MV-4-11 (cell line): ENCODE results near the gene PITPNM3.
A peak's percentile ranks its signal among the peaks of the same experiment; 100 is the strongest.

Experiments
- DNase-seq: peaks from one replicate; lab custom pipeline; 2025; lab: John Stamatoyannopoulos, UW

Gene PITPNM3

DNA sequence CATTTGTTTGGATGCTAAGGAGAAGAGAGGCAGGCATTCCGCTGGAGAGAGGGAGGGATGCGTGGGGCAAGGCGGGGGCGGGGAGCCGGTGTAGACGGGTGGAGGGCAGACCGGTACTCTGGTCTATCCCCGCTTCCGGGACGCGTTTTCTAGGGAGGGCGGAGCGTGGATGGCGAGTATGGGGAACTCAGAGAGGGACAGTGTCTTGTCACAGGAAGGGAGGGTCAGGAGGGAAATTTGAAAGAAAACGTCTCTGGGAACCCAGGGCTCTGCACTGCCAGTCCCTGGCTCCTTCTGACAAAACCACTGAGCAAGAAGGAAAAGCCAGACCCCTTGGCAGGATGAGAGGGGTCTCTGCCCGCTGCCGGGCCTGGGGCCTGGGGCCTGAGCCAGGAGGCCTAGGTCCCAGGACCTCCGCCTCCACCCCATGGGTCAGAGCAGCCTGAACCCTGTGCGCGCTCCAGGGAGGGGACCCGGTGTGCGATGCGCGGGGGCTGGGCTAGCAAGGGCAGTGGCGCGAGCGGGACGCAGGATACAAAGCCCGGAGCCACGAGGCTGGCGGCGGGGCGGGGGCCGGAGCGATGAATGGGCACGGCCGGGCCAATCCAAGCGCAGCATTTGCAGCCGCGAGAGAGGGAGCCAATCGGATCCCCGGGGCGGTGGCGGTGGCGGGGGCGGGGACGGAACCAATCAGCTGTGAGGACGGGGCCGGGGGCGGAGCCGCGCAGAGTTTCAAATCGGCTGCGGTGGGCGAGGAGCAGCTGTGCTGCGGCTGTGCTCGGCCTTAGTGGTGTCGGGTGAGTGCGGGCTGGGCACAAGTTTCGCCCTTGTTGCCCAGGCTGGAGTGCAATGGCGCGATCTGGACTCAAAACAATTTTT is 112.4 kb downstream of the PITPNM3 start, which contains the start of gene PIMREG:
Gene PIMREG, plus strand, starts transcription at position 764 of the 879 bp plus-strand sequence. CDS start 656 bp downstream, outside the sequence.
- DNase-seq: peak; percentile 90

DNA sequence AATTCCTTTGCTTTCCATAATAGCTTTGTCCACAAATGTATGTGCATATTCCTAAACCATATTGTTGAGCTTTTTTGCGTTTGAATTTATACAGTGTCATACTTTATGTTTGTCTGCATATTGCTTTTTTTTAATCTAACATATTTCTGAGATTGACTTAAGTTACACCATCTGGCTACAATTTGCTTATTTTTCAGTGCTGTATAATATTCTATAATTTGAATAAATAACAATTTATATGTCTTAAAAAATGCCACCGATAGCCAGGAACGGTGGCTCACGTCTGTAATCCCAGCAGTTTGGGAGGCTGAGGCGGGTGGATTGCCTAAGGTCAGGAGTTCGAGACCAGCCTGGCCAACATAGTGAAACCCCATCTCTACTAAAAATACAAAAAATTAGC is 113.6 kb downstream of the PITPNM3 start:
- DNase-seq: no peak

DNA sequence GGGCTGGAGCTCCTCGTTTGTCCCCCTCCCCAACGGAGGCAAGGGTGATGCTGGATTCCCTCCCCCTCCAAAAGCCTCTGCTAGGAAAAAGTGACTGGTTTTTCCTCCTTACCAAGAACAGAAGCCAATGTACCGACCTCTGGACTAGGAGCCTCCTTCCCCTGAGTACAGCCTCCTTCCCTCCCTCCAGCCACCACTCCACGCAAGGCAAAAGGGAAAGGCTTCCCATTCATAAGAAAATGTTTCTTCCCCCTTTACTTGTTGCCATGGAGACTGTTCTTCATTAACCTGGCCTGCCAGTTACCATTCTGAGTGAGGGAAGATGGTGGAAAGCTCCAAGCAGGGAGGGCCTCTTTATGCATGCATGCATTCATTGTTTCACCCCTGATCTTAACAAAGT is 116.4 kb downstream of the PITPNM3 start:
- no peak for DNase-seq

DNA sequence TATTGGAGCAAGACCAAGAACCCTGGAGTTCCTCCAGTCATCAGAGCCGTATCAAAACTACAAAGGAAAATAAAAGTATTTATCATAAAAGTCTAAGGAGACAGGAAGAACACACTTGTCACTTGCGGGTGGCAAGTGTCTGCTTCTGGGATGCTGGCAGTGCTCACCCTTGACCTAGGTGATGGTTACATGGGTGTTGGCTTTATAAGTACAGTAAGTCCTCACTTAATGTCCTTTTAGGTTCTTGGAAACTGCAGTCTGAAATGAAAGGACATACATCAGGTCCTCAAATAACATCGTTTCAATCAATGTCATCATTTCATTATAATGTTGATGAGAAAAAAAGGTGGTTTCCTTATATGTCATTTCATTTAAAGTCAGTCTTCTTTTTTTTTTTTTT is 118.4 kb downstream of the PITPNM3 start:
- DNase-seq: no peak

DNA sequence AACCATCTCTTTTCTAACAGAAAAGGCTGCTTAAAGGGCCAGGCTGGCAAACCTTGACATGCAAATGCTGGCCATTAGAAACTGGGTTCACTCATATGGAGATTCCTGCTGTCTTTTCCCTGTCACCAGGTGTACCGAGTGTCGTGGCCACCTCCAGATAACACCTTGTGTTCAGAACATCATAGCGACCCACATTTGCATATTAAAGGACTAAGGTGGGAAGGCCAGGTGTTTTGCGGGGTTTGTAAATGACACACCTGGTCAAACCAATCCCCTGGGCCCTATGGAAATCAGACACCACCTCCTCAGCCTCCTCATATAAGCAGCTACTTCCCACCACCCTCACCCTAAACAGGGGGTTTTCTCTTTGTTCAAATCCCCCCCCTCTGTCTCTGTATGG is 118.9 kb downstream of the PITPNM3 start:
- DNase-seq: no peak

DNA sequence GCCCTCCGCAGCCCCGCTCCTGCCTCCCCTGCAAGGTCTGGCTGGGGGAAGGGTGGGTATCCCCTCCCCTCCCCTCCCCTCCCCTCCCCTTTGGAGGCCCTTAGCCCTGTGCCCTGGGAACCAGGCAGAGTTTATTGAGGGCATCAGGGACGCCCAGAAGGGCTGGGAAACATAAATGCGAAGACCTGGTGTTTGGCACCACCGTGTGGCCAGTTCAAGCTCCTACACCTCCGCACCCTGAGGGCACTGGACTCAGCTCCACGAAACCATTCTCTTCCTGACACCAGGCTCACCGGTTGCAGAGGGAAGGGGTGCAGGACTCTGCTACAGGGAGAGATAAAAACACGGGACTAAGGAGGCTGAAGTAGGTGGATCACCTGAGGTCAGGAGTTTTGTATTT is 120.4 kb downstream of the PITPNM3 start:
- DNase-seq: peak; percentile 62

DNA sequence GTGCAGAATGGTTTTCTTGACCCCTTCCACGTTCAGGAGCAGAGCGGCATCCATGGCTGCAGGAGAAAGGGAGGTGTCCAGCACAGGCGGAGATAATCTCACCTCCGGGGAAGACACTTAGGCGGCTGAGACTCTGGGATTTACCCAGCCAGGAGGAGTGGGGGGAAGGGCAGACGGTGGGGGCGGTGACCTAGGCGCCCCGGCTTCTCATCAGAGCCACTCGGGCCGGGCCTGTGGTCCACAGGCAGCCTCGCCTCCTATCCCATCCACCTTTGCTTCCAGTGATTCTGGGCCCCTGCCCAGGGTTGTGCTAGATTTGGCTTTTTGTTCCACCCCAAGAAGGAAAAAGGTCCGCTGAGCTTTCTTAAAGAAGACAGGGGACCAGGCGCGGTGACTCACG is 121.3 kb downstream of the PITPNM3 start, which contains the start of gene AIPL1:
Gene AIPL1, minus strand, starts transcription at position 71 of the 400 bp plus-strand sequence. Its CDS starts 17 bp downstream, at position 54.
- no peak for DNase-seq

DNA sequence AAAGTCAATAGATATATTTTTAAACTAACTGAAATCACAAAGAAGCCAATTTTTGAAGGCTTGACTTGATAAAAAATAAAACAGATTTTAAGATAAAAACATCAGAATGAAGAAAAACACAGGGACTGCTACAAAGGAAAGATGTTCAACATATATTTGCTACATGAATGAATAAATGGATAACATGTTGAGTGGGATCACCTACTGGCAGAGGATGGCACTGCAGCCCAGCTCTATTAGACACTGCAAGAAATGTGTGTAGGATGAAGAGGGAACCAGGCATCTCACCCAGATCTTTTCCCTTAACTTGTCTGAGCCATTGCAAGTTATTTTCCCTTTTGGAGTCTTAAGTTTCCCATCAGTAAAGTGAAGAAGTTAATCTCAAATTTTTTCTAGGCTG is 125.6 kb downstream of the PITPNM3 start:
- peak; percentile 8 for DNase-seq

DNA sequence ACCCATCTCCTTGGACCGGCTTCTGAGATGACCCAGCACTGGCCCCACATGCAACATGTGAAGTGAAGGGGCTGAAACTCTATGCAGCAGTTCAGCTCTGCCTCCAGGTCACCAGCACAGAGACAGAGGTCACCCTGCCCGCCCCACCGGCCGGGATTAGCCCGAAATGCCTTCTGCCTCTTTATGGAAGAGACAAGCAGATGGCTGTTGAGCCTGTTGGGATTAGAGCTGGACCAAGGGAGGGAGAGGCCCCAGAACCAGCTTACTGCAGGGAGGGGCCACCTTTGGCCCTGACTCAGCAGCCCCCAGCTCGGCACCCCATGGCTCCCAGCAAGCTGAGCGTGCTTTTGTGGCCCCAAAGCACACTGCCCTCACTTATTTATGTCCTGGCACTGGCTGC is 127.1 kb downstream of the PITPNM3 start:
- no peak for DNase-seq

DNA sequence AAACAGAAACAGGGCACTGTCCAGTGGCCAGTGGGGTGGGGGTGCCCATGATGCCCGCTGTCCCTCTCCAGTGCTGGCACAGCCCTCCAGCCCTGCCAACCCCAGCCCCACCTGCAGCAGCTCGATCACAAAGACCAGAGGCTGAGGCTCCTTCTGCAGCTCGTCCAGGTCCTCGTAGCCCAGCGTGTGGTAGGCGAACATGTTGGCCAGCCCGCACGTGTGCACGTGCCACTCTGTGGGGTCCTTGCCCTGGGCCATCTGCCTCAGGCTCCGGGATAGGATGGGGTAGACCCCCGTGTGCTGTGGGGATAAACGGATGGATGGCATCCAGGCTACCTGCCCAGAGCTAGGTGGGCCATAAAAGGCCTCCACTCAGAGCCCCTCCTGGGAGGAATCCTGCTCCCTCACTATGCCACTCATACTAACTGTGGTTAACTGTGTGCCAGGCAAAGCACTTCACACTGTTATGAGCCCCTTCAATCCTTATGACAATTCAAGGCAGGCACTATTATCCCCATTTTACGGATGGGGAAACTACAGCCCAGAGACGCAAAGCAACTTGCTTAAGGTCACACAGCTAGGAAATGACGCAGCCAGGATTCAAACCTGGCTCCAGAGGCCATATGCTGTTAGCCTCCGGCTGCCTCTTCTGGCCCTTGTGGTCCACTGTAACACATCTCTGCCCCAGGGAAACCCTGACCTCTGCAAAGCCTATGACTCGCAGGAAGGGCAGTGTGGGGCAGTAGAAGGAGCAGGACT is 128.0 kb downstream of the PITPNM3 start:
- DNase-seq: no peak

DNA sequence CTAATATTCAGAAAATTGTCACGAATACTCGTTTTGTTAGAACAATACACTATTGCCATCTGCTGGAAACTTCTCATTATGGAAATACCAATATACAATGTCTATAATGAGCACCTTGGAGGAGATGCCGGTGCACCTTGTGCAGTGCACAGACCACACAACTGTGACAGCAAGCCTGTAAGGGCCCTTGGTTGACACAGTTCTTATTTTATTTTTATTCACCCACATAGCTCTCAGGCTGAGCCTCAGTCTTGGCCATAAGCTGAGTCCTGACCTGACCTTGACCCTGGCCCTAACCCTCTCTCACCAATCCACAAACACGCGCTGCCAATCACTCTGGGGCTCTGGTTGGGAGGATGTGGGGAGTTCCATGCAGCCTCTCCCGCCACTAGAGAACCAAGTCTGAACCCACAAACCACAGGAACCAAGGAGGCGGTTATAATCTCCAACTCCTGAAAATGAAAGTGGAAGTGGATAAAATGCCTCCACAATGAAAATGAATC is 129.0 kb downstream of the PITPNM3 start:
- DNase-seq: peak; percentile 98

DNA sequence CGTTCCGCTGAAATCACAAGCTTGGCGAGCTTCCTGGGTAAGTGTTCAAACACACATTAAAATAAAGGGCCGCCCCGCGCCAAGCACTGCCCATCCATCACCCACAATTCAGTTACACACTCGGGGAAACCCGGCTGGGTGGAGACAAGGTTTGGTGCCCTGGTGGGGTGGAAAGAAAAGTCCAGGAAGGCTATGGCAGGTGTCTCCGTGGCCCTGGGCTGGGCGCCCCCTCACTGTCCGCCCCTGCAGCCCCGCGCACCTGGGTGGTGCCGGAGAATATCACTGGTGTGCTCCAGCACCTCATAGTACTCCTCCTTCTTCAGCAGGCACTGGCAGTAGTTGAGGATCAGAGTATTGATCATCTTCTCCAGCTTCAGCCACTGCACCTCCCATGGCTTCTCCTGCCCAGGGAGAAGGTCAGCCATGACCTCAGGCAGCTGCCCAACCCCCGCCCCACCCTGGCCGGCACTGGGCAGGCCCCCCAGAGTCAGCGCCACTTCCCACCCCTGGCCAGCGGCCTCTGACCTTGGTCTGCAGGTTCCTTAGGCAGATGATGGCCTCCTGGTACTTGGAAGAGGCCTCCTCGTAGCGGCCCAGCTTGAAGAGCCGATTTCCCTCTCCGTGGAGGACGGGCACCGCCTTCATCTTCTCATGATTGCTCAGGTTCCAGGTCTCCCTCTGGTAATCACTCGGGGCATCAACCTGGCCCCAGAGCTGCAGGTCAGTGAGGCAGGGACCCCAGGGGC is 129.8 kb downstream of the PITPNM3 start:
- DNase-seq: no peak

DNA sequence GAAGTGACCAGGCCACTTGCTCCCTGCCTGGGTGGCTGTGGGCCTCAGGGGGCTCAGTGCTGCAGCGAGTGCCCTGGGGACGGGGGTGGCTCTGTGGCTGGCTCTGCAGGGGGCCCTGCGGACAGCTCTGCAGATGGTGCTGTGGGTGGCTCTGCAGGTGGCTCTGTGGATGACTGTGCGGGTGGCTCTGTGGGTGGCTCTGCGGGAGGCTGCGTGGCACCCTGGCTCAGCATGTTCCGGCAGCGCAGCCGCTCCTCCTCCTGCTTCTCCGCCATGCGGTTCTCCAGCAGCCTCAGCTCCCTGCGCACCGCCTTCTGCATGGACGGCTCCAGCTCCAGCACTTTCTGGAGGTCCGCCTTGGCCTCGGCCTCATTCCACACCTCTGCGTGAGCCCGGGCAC is 130.9 kb downstream of the PITPNM3 start:
- no peak for DNase-seq

DNA sequence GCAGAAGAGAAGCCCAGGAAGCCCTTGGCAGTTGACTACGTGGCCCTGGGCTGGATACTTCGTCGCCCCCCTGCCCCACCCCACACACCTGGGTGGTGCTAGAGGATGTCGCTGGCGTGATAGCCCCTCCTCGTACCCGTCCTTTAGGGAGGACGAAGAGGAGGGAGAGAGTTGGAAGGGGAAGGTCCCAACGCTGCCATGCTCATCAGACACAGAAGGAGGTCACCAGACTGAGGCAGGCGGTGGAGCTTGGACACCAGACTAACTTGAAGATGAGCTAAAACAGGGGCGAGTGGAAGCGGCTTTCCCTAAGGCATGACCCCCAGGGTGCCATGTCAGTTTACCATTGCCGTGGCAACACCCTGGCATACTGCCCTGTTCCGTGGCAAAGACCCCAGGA is 132.4 kb downstream of the PITPNM3 start:
- no peak for DNase-seq

DNA sequence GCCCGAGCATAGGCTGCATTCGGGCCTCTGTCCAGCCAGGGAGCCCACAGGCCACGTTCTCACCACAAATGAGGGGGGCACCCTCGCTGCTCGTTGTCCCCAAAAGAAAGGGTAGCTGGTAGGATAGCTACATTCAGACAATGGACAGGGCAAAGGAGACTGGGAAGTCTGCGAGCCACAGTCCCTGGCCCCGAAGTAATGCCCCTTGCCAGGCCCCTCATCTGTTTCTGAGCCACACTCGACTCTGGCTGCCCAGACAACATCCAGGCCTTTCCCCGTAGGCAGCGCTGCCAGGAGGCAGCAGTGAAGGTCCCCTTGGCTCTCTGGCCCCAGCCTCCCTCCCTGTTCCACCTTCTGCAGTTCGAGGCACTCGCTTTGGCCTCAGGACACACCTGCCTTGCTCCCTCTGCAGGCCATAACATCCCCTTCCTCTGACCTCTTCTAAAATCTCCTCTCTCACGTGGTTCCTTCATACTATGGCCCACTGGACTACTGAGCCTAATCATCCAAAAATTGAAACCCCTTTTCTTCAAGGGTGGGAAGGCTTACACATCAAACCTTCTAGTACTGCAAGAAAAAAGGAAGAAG is 133.6 kb downstream of the PITPNM3 start:
- DNase-seq: no peak

DNA sequence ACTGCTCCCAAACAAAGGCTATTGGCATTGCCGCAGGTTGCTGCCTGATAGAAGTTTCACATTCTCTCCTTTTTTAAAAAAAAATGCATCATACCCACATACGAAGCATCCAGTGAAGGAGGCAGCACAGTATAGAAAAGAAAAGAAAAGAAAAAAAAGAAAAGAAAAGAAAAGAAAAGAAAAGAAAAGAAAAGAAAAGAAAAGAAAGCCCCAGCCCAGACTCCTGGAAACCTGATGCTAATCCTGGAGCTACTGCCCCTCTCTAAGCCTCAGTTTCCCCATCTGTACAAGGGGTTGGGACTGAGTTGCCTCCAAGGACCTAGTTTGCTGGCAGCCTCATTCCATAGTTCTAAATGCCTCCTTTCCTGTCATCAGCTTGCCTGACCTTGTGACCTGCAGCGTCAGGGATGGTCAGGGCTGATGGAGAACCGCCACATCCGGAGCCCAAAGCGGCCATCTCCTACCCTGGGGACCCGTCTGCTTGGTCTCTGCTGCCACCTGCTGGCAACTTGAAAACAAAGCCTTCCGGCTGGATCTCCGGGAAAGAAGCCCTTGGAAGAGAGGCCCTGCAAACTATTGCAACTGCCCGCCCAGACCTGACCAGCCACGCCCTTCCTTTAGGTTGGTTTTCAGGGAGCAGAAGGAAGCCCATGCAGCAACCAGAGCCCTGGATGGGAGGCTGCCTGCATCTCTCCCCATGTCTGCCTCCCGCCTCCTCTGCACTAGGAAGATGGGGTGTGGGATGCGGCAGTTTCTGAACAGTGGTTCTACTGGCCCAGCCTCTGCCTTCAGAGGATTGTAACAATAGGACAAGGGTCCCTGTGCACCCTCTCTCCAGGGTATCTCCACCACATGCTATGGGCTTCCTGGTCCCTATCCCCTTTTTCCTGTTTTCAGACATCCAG is 134.4 kb downstream of the PITPNM3 start:
- peak; percentile 67 for DNase-seq

DNA sequence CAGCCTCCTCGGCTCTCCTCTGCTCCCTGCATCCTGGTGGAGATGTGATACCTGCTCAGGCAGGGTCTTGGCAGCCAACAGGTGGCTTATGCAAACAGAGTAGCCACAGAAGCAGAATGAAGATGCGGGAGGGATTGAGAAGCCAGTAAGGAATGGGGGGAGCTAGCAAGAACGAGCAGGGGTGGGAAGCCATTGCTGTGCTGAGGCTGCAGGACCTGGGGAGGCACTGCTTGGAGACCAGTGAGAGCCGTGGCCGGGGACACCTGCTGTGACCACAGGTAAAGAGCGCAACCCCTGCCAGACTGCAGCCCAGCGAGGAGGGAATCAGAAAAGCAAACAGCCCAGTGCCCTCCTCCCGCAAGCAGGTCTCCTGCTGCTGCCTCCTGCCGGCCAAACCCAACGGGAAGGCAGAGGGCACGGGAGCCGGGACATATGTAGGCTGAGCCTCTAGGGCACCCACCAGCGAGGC is 136.1 kb downstream of the PITPNM3 start:
- no peak for DNase-seq

DNA sequence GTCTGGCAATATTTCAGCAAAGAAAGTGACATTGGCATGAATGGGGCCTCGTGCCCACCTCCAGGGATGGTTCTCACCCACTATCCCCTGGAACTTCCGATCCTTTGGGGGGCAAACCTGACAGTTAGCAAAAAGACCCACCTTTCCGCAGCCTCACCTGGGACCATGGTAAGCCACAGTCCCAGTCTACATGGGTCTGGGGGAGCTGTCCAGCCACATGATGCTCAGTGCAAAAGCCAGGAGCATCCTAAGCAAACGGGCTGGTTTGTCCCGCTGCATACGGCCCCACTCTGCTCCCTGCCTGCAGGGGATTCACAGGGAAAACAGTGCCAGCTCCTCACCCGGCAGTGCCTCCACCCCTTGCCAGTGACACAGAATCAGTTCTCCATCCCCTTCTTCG is 140.7 kb downstream of the PITPNM3 start:
- no peak for DNase-seq

DNA sequence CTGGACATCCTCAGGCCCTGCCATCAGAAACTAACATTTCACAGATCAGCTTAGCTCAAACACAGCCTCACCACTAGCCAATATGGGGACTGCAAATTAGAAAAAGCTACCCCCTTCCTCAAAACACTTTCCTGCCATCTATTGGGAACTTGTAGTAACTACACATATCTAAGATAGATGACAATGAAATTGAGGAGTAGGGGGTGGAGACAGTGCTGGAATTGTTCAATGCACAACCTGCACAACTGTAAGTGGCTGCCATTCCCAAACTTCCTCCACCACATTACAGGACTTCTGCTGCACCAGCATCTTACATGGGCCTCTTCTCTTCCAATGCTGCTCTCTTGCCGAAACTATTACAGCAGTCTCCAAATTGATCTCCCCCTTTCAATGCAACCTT is 143.3 kb downstream of the PITPNM3 start:
- DNase-seq: peak; percentile 42

DNA sequence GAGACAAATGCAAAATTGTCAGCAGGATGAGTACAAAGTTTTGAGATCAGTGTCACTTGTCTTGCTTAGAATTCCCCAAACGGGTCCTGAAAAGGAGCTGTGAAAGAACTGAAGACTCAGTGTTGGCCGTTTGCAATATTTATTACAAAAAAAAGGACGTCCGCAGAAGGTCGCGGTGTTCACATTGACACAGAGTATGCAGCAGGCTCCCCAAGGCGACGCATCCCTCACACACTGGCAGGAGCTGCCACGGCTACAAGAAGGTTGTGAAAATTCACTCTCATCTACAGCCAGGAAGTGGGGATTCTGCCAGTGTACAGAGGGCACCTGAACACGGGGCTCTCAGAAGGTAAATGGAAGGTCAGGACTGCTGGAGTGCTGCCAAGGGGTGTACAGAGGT is 147.6 kb downstream of the PITPNM3 start:
- no peak for DNase-seq

DNA sequence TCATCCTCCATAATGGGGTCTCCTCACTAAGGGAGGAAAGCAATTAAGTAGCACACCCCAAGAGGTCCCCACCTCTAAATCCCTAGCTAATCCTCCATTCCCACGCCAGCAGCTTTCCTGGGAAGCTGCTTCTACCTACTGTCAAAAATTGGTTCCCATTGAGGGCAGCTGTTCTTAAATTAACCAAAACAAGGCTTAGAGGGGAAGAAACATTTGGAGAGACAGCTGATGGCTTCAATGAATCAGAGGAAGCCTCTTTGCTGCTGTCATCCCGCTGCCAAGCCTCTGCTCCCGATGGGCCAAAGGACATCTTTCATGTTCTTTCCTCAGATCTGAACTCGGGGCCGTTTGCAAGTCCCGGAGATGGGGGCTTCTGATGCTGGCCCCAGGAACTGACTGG is 148.1 kb downstream of the PITPNM3 start:
- no peak for DNase-seq
